ENCODE data around the gene NMNAT3.

The NMNAT3 gene

DNA sequence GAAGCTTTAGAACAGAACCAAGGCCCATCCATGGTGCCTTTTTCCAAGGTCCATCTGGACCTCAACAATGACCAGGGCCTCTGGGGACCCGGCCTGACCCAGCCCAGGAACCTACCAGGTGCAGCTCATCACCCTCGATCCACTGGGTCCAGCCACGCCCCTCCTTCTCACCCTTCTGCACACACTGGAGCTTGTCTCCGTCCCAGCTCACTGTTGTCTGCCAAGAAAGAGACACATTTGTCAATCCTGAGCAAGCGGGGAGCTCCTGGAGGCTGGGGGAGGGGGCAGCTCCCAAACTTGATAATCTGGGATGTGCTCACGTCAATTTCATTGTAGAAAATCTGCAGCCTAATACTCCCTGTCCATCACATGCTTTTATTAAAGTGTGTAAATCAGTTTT lies 159.5 kb downstream of the NMNAT3 start:
- Histone ChIP-seq H3K4me2 (ENCODE audit: low read length) (no peak overlapping the region), H3K9me3 (ENCODE audit: control insufficient read depth, insufficient read depth, low read length) (no peaks in the 10 kb centered on the region), H3K79me2 (ENCODE audit: control insufficient read depth, low read length) (no peaks in the 10 kb centered on the region), H3K27me3 (ENCODE audit: control insufficient read depth, low read length) (no peaks in the 10 kb centered on the region), H3K4me1 (ENCODE audit: control insufficient read depth, low read length) (peaks cover 13% of the 10 kb centered on the region), H4K20me1 (ENCODE audit: control insufficient read depth, insufficient read depth, low read depth, low read length) (no peaks in the 10 kb centered on the region), H3F3A (ENCODE audit: control insufficient read depth, insufficient read depth) (no peaks in the 10 kb centered on the region), H3K36me3 (ENCODE audit: control insufficient read depth, low read length) (no peaks in the 10 kb centered on the region), H3K4me3 (ENCODE audit: low read length) (no peak overlapping the region), H3K27ac (ENCODE audit: low read depth, low read length) (no peak overlapping the region), H3K9me2 (replicated peaks; ENCODE audit: control insufficient read depth, low read length) (no peaks in the 10 kb centered on the region)
- TF ChIP-seq, protein P1, sequence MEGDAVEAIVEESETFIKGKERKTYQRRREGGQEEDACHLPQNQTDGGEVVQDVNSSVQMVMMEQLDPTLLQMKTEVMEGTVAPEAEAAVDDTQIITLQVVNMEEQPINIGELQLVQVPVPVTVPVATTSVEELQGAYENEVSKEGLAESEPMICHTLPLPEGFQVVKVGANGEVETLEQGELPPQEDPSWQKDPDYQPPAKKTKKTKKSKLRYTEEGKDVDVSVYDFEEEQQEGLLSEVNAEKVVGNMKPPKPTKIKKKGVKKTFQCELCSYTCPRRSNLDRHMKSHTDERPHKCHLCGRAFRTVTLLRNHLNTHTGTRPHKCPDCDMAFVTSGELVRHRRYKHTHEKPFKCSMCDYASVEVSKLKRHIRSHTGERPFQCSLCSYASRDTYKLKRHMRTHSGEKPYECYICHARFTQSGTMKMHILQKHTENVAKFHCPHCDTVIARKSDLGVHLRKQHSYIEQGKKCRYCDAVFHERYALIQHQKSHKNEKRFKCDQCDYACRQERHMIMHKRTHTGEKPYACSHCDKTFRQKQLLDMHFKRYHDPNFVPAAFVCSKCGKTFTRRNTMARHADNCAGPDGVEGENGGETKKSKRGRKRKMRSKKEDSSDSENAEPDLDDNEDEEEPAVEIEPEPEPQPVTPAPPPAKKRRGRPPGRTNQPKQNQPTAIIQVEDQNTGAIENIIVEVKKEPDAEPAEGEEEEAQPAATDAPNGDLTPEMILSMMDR (IDR thresholded peaks at IDR 0.05; ENCODE audit: low read depth, low read length, poor library complexity, severe bottlenecking) = no peak
- no peak for TF ChIP-seq EZH2phosphoT487 (IDR thresholded peaks at IDR 0.05; ENCODE audit: borderline replicate concordance, low read length)

DNA sequence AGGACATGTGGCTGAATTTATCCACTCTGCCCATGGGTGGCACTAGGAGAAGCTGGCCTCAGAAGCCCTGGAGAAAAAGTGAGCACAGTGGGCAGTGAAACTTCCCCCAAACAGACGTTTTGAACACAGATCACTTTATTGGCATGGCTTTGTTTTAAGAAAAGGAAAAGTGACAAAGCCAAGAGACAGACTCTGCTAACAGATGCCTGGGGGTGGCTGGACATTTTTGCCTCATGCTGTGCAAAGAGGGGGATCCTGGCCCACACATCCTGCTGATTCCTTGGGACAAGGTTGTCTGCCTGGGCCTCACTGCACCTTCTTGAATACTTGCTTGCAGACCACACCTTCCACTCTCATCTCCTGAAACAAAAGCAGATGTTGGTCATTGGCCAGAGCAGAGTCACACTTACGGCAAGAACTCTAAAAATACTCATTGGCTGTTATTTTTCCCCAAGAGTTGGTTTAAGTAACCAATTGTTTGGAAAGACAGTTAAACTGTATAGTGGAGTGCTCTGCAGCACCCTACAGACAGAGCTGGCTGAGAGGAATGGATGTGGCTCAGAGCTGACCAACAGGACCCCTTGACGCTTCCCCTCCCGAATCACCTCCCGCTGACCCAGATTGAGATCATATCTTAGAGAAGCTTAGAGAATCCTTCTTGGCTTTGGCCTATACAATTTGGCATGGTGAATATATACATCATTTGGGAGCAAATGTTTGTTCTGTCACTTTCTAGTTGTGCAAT lies 160.3 kb downstream of the NMNAT3 start:
- Histone ChIP-seq H4K20me1 (ENCODE audit: control insufficient read depth, insufficient read depth, low read depth, low read length) (no peaks in the 10 kb centered on the region), H3K27ac (ENCODE audit: low read depth, low read length) (no peak overlapping the region), H3K4me2 (ENCODE audit: low read length) (no peak overlapping the region), H3K4me3 (ENCODE audit: low read length) (no peak overlapping the region), H3K36me3 (ENCODE audit: control insufficient read depth, low read length) (no peaks in the 10 kb centered on the region), H3K79me2 (ENCODE audit: control insufficient read depth, low read length) (no peaks in the 10 kb centered on the region), H3K9me3 (ENCODE audit: control insufficient read depth, insufficient read depth, low read length) (no peaks in the 10 kb centered on the region), H3F3A (ENCODE audit: control insufficient read depth, insufficient read depth) (no peaks in the 10 kb centered on the region), H3K9me2 (replicated peaks; ENCODE audit: control insufficient read depth, low read length) (no peaks in the 10 kb centered on the region), H3K27me3 (ENCODE audit: control insufficient read depth, low read length) (no peaks in the 10 kb centered on the region; the same call in 1 of the 2 replicates), H3K4me1 (ENCODE audit: control insufficient read depth, low read length) (peaks cover 13% of the 10 kb centered on the region)
- TF ChIP-seq, protein P1 (IDR thresholded peaks at IDR 0.05; ENCODE audit: low read depth, low read length, poor library complexity, severe bottlenecking) = no peak

GRCh38 chr3:139514741-139515140 lies 163.0 kb downstream of the NMNAT3 start:
- H3K4me1 ChIP-seq (ENCODE audit: control insufficient read depth, low read length) = no peaks in the 10 kb centered on the region
- H3K9me3 ChIP-seq (ENCODE audit: control insufficient read depth, insufficient read depth, low read length) = no peaks in the 10 kb centered on the region
- TF ChIP-seq EZH2phosphoT487 (IDR thresholded peaks at IDR 0.05; ENCODE audit: borderline replicate concordance, low read length) = no peak
- TF ChIP-seq, protein P1 (IDR thresholded peaks at IDR 0.05; ENCODE audit: low read depth, low read length, poor library complexity, severe bottlenecking) = no peak
- no peak overlapping the region for H3K27ac ChIP-seq (ENCODE audit: low read depth, low read length)
- H3K36me3 ChIP-seq (ENCODE audit: control insufficient read depth, low read length) = no peaks in the 10 kb centered on the region
- H3K79me2 ChIP-seq (ENCODE audit: control insufficient read depth, low read length) = no peaks in the 10 kb centered on the region
- H3K4me3 ChIP-seq (ENCODE audit: low read length) = no peak overlapping the region
- H3F3A ChIP-seq (ENCODE audit: control insufficient read depth, insufficient read depth) = no peaks in the 10 kb centered on the region
- H3K4me2 ChIP-seq (ENCODE audit: low read length) = no peak overlapping the region
- no peaks in the 10 kb centered on the region; the same call in 1 of the 2 replicates for H3K27me3 ChIP-seq (ENCODE audit: control insufficient read depth, low read length)
- H3K9me2 ChIP-seq (replicated peaks; ENCODE audit: control insufficient read depth, low read length) = no peaks in the 10 kb centered on the region
- H4K20me1 ChIP-seq (ENCODE audit: control insufficient read depth, insufficient read depth, low read depth, low read length) = no peaks in the 10 kb centered on the region
